Ovary (tissue), 9 donors: ENCODE results near the gene HTRA3. TPM values are rescaled to one million over a fixed set of nuclear protein-coding genes. Genes with fewer than 3 reads are reported as not detected.

ENCODE experiments used
- DNase-seq, 5 donors: peaks; one replicate each; pipeline ENCODE4 v3.0.0-alpha.2; 2019 to 2020
- H3K27ac ChIP-seq, 2 donors: fragments of 200-600 bp; one replicate each; pipeline versions ENCODE4 v1.5.1 to v1.8.0; 2019 to 2022
- H3K27me3 ChIP-seq: fragments of 200-600 bp; one replicate; pipeline ENCODE4 v1.8.0; 2022
- H3K36me3 ChIP-seq: fragments of 200-600 bp; sonication (generic); one replicate; pipeline ENCODE4 v1.5.1; 2019
- H3K4me1 ChIP-seq: one replicate; pipeline ENCODE4 v1.8.1; 2013; ENCODE audit warnings: mild to moderate bottlenecking, moderate library complexity; ENCODE audit not compliant: insufficient read depth
- H3K4me3 ChIP-seq: fragments of 200-600 bp; sonication (generic); one replicate; pipeline ENCODE4 v1.5.1; 2017
- H3K9me3 ChIP-seq, 2 donors: fragments of 200-600 bp in 1 of 2; sonication (generic) in 1 of 2; one replicate each; pipeline versions ENCODE4 v1.5.1 to v1.8.1; 2013 to 2019; ENCODE audit warnings: mild to moderate bottlenecking in 1 of 2, moderate library complexity in 1 of 2
- CTCF ChIP-seq, 3 donors: fragments of 450-650 bp in 2 of 3; fragments of 200-600 bp in 1 of 3; IDR thresholded peaks; one replicate each; pipeline versions ENCODE4 v1.5.1 to v1.8.0; 2016 to 2022; ENCODE audit warnings: antibody characterized with exemption in 3 of 3, mild to moderate bottlenecking in 1 of 3
- EP300 ChIP-seq: sonication (generic); formaldehyde crosslinking; IDR thresholded peaks from one replicate; pipeline ENCODE4 v1.6.1; 2017; ENCODE audit warnings: antibody characterized with exemption
- POLR2A ChIP-seq: fragments of 450-650 bp; IDR thresholded peaks from one replicate; pipeline ENCODE4 v1.6.1; 2017; ENCODE audit warnings: antibody characterized with exemption, mild to moderate bottlenecking, moderate library complexity
- WGBS, 3 donors: extraction: QIAGEN DNeasy Blood & Tissue Kit in 1 of 3; methylation state at CpG; one replicate each; pipeline versions ENCODE4 v1.1.5 to v1.1.7; 2013 to 2017; 5-methylcytosine and 5-hydroxymethylcytosine counted together
- intact Hi-C, 4 donors: fragments of 100-400 bp; cut with DNase I; formaldehyde crosslinking; loops; one replicate each; pipeline versions ENCODE4 v1.11.0 to v1.15.1; 2022 to 2023
- polyA plus RNA-seq, 2 donors: library from polyadenylated mRNA; stranded (reverse); fragments of 200-250 nt in 1 of 2; fragments of 350-450 nt in 1 of 2; fragmentation: Illumina TruSeq in 1 of 2; extraction: RNeasy Lipid Tissue Mini Kit (QIAGEN cat#74804) in 1 of 2; gene quantifications; one replicate each; pipeline ENCODE4 v1.2.3, GENCODE V29; 2013 to 2014
- total RNA-seq, 7 donors: library from RNA; depleted of rRNA in 2 of 7; stranded (reverse); fragments of >200 nt in 2 of 7; fragmentation: NEBNext Ultra II Directional in 3 of 7; extraction: Animal tissue kit (Norgen Biotek cat#: 25700) in 3 of 7; gene quantifications; one replicate each; pipeline versions ENCODE4 v1.1.0 to v1.2.4, GENCODE V29; 2016 to 2023
- donor health status: DM: no; HTN: no; CAD: no; lungs with moderate emphysema.
- donor health status: DM: no; HTN: no; CAD: no.
- donor health status: Bipolar disorder and iron deficiency.
- donor health status: DM: yes; HTN: yes; CAD: no.
- donor health status: DM: no; HTN: no; CAD: no.
- donor health status: DM: yes; HTN: yes; CAD: no.

HTRA3 gene
- total and polyA plus RNA-seq, 9 donors = 36.2 to 163 (median 64.7) TPM

- TF ChIP-seq POLR2A (no peak), EP300 (no peak), CTCF (IDR thresholded peaks at IDR 0.05) (no peak)
- Histone ChIP-seq H3K36me3 (no peaks in the 10 kb centered on the region), H3K9me3 (no peaks in the 10 kb centered on the region), H3K4me3 (no peak overlapping the region), H3K4me1 (peaks cover 14% of the 10 kb centered on the region), H3K27ac (no peak overlapping the region), H3K27me3 (no peaks in the 10 kb centered on the region)
- intact Hi-C loops = loop anchor here in 1 of 4 donors (10.0 kb wide), 1 partner anchor 54 kb away; no protein-coding TSS in a partner anchor
- 92 to 97% (median 94%) methylated on average over 1 of the region's 1 CpG for WGBS, 3 donors
- DNase-seq = no peak
These were observed 31.3 kb downstream of the HTRA3 start for GRCh38 chr4:8300832-8301231.

- WGBS, 3 donors = 93 to 98% (median 94%) methylated on average over 22 of the region's 22 CpGs
- H3K27ac ChIP-seq = no peak overlapping the region
- no peaks in the 10 kb centered on the region for H3K9me3 ChIP-seq
- no peak overlapping the region for H3K4me3 ChIP-seq
- TF ChIP-seq CTCF (IDR thresholded peaks at IDR 0.05) (no peak), EP300 (no peak)
- H3K4me1 ChIP-seq = peaks cover 23% of the 10 kb centered on the region
- peak in 4 of 5 donors; percentile 7 to 25 (median 12) for DNase-seq
- no peaks in the 10 kb centered on the region for H3K36me3 ChIP-seq
- intact Hi-C loops = loop anchor here in 1 of 4 donors (10.0 kb wide), 1 partner anchor 53 kb away; no protein-coding TSS in a partner anchor
- no peaks in the 10 kb centered on the region for H3K27me3 ChIP-seq
These were observed 32.5 kb downstream of the HTRA3 start for GRCh38 chr4:8301851-8302730.

- intact Hi-C loops = loop anchor here in 1 of 4 donors (10.0 kb wide), 1 partner anchor 52 kb away; no protein-coding TSS in a partner anchor
- H3K36me3 ChIP-seq = no peaks in the 10 kb centered on the region
- TF ChIP-seq CTCF (IDR thresholded peaks at IDR 0.05) (no peak), EP300 (no peak), POLR2A (no peak)
- peaks cover 17% of the 10 kb centered on the region for H3K4me1 ChIP-seq
- DNase-seq = peak in 4 of 5 donors; percentile 2 to 21 (median 7)
- 83 to 89% (median 87%) methylated on average over 4 of the region's 4 CpGs for WGBS, 3 donors
- H3K4me3 ChIP-seq = no peak overlapping the region
- no peaks in the 10 kb centered on the region for H3K27me3 ChIP-seq
- no peaks in the 10 kb centered on the region for H3K9me3 ChIP-seq
- no peak overlapping the region for H3K27ac ChIP-seq
These were observed 33.5 kb downstream of the HTRA3 start for GRCh38 chr4:8303081-8303480.

GRCh38 chr4:8303485-8304281 is 34.1 kb downstream of the HTRA3 start:
- intact Hi-C loops = loop anchor here in 1 of 4 donors (10.0 kb wide), 1 partner anchor 51 kb away; no protein-coding TSS in a partner anchor
- H3K27me3 ChIP-seq = no peaks in the 10 kb centered on the region
- no peaks in the 10 kb centered on the region for H3K9me3 ChIP-seq
- peak in 4 of 5 donors; percentile 9 to 28 (median 22) for DNase-seq
- peaks cover 17% of the 10 kb centered on the region for H3K4me1 ChIP-seq
- 79 to 83% (median 81%) methylated on average over 13 of the region's 13 CpGs for WGBS, 3 donors
- H3K27ac ChIP-seq = no peak overlapping the region
- no peak overlapping the region for H3K4me3 ChIP-seq
- TF ChIP-seq CTCF (IDR thresholded peaks at IDR 0.05) = no peak
- no peak for TF ChIP-seq POLR2A
- TF ChIP-seq EP300 = no peak
- H3K36me3 ChIP-seq = no peaks in the 10 kb centered on the region
